Testis (tissue), 3 donors: ENCODE data around the gene ADRA2B. TPM values are rescaled to one million over a fixed set of nuclear protein-coding genes. Genes with fewer than 3 reads are reported as not detected.

Experiments used
- DNase-seq: peaks from one replicate; pipeline ENCODE4 v3.0.0-alpha.2; 2019
- H3K27ac ChIP-seq, 2 donors: fragments of 200-600 bp; sonication (generic); one replicate each; pipeline ENCODE4 v1.5.1; 2019
- H3K27me3 ChIP-seq: fragments of 200-600 bp; sonication (generic); one replicate; pipeline ENCODE4 v1.5.1; 2019
- H3K36me3 ChIP-seq: fragments of 200-600 bp; sonication (generic); one replicate; pipeline ENCODE4 v1.5.1; 2017; ENCODE audit warnings: low read depth; ENCODE audit errors: missing control alignments
- H3K4me1 ChIP-seq: fragments of 200-600 bp; sonication (generic); one replicate; pipeline ENCODE4 v1.5.1; 2019
- H3K4me3 ChIP-seq, 2 donors: fragments of 200-600 bp; sonication (generic); one replicate each; pipeline ENCODE4 v1.5.1; 2017 to 2019
- H3K9me3 ChIP-seq: fragments of 200-600 bp; sonication (generic); one replicate; pipeline ENCODE4 v1.5.1; 2017
- POLR2A ChIP-seq: fragments of 450-650 bp; IDR thresholded peaks from one replicate; pipeline ENCODE4 v1.6.1; 2017; ENCODE audit warnings: antibody characterized with exemption, mild to moderate bottlenecking, moderate library complexity
- WGBS, 2 donors: methylation state at CpG; one replicate each; pipeline ENCODE4 v1.1.5; 2018; 5-methylcytosine and 5-hydroxymethylcytosine counted together
- intact Hi-C: fragments of 100-400 bp; cut with DNase I; formaldehyde crosslinking; loops from one replicate; pipeline ENCODE4 v1.15.1; 2023; ENCODE audit warnings: low total_unique reads
- polyA plus RNA-seq: library from polyadenylated mRNA; stranded (reverse); fragments of 350-450 nt; fragmentation: Illumina TruSeq; extraction: RNeasy Lipid Tissue Mini Kit (QIAGEN cat#74804); gene quantifications from one replicate; pipeline ENCODE4 v1.2.3, GENCODE V29; 2014; ENCODE audit warnings: low read depth, low replicate concordance; ENCODE audit not compliant: insufficient read depth
- total RNA-seq, 2 donors: library from RNA; depleted of rRNA; stranded (reverse); fragments of >200 nt; gene quantifications; one replicate each; pipeline ENCODE4 v1.2.3, GENCODE V29; 2016
- TF ChIP-seq, protein P1 (sequence below), 3 experiments: fragments of 450-650 bp in 2 of 3; fragments of 200-600 bp in 1 of 3; sonication (generic) in 1 of 3; IDR thresholded peaks; one replicate each; pipeline ENCODE4 v1.5.1; 2016 to 2019; ENCODE audit warnings: antibody characterized with exemption in 3 of 3, mild to moderate bottlenecking in 2 of 3, moderate library complexity in 1 of 3

The ADRA2B gene
- total and polyA plus RNA-seq, 3 donors from 2014 or later, result 2.1 to 2.6 (median 2.4) TPM

DNA sequence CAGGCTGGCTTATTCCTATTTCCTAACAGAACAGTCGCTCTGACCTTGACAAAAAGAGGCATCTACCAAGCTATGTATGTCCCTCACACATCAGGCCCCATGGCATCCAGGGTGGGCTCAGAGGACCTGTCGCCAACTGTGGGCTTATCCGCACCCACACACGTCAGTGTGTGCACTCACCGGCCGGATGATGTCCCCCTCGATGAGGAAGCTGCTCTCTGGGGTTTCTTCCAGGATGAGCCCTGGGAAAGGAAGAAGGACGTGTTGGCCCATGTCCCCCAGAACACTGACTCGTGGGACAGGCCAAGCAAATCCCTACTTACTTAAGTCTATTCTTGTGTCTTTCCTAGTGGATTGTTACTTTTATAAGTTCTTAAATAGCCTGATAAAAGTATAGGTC lies 18.8 kb upstream of the ADRA2B start:
- H3K4me3 ChIP-seq, result no peak overlapping the region
- intact Hi-C loops, result no loop called here
- no peak for TF ChIP-seq POLR2A
- TF ChIP-seq, protein P1, sequence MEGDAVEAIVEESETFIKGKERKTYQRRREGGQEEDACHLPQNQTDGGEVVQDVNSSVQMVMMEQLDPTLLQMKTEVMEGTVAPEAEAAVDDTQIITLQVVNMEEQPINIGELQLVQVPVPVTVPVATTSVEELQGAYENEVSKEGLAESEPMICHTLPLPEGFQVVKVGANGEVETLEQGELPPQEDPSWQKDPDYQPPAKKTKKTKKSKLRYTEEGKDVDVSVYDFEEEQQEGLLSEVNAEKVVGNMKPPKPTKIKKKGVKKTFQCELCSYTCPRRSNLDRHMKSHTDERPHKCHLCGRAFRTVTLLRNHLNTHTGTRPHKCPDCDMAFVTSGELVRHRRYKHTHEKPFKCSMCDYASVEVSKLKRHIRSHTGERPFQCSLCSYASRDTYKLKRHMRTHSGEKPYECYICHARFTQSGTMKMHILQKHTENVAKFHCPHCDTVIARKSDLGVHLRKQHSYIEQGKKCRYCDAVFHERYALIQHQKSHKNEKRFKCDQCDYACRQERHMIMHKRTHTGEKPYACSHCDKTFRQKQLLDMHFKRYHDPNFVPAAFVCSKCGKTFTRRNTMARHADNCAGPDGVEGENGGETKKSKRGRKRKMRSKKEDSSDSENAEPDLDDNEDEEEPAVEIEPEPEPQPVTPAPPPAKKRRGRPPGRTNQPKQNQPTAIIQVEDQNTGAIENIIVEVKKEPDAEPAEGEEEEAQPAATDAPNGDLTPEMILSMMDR (IDR thresholded peaks at IDR 0.05), result no peak
- DNase-seq, result no peak
- no peaks in the 10 kb centered on the region for H3K4me1 ChIP-seq
- WGBS, 2 donors, result 91 to 92% methylated on average over 9 of the region's 9 CpGs
- no peaks in the 10 kb centered on the region for H3K27me3 ChIP-seq
- H3K27ac ChIP-seq, result no peak overlapping the region
- H3K36me3 ChIP-seq, result no peaks in the 10 kb centered on the region
- no peaks in the 10 kb centered on the region for H3K9me3 ChIP-seq

DNA sequence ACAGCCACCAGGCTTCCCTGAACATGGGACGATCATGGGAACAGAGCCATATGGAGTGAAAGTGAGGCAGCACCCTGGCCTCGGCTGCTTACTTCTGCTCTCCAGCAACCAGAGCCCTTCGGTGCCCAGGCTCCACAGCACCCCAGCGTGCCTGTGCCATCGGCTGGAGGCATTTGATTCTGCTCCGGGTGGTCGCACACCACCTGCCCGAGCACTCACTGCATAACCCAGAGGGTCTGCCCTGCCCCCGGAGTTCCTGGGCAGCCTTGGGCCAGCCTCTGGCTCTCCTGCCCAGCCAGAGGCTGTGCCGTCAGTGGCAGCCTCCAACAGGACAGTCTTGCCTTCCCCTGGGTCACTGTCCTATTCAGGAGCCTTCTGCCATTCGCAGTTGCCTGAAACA lies 18.1 kb upstream of the ADRA2B start:
- no peaks in the 10 kb centered on the region for H3K9me3 ChIP-seq
- no peaks in the 10 kb centered on the region for H3K27me3 ChIP-seq
- 86 to 91% methylated on average over 2 to 11 of the region's 11 CpGs for WGBS, 2 donors
- H3K4me3 ChIP-seq, result no peak overlapping the region
- H3K4me1 ChIP-seq, result no peaks in the 10 kb centered on the region
- H3K36me3 ChIP-seq, result no peaks in the 10 kb centered on the region
- DNase-seq, result no peak
- no peak for TF ChIP-seq POLR2A
- TF ChIP-seq, protein P1 (IDR thresholded peaks at IDR 0.05), result no peak
- intact Hi-C loops, result no loop called here
- H3K27ac ChIP-seq, result no peak overlapping the region

DNA sequence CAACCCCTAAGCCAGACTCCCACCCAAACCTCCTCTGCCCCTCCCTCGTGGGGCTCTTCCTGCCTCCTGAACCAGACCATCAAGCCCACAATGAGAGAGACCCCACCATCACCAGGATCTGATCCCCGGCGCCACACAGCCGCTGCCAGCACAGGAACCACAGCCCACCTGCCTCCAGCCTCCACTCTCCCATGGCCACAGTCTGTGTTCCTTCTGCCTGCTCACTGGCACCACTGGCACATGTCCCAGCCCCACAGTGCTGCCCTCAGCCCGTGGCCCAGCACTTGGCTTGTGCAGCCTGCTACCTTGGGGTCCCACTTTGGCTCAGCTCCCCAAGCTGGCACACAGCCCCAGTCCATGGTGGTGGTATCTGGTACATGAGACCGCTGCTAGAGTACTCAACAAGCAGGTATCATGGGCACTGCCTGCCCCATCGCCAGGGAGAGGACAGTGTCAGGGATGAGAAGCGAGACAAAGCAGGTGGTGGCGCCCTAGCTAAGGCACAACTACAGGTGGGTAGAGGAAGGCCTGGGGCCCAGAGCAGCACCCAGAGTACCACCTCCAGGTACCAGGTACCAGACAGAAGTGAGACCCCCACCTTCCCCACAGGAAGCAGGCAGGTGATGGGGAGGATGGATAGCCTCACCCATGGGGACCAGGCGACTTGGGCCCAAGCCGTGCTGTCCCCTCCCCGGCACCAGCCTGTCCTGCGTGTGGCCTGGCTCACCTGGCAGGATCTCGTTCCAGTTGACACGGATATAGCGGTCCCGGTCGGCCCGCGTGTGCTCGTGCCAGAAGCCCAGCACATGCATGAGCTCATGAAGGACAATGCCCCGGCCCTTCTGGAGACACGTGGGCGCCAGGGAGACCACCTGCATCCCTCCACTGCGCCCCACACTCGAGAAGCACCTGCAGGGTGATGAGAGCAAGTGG lies 15.7 kb upstream of the ADRA2B start:
- whole genome bisulfite sequencing, 2 donors, result 95 to 96% methylated on average over 10 to 25 of the region's 26 CpGs
- intact Hi-C loops, result no loop called here

GRCh38 chr2:96131152-96131812 lies 14.9 kb upstream of the ADRA2B start:
- 83 to 85% methylated on average over 10 of the region's 10 CpGs for WGBS, 2 donors
- intact Hi-C loops, result no loop called here
- no peak overlapping the region for H3K27ac ChIP-seq
- H3K4me1 ChIP-seq, result no peaks in the 10 kb centered on the region
- H3K36me3 ChIP-seq, result no peaks in the 10 kb centered on the region
- no peak for DNase-seq
- H3K27me3 ChIP-seq, result no peaks in the 10 kb centered on the region
- TF ChIP-seq, protein P1 (IDR thresholded peaks at IDR 0.05), result no peak
- no peak for TF ChIP-seq POLR2A
- no peaks in the 10 kb centered on the region for H3K9me3 ChIP-seq
- H3K4me3 ChIP-seq, result no peak overlapping the region

More for the DNA sequence above, 15.7 kb upstream of the ADRA2B start:
- H3K4me3 ChIP-seq, result no peak overlapping the region
- H3K36me3 ChIP-seq, result no peaks in the 10 kb centered on the region
- H3K27ac ChIP-seq, result no peak overlapping the region
- H3K27me3 ChIP-seq, result no peaks in the 10 kb centered on the region
- no peaks in the 10 kb centered on the region for H3K4me1 ChIP-seq
- no peaks in the 10 kb centered on the region for H3K9me3 ChIP-seq
- no peak for DNase-seq
- TF ChIP-seq, protein P1 (IDR thresholded peaks at IDR 0.05), result no peak
- TF ChIP-seq POLR2A, result no peak
